GM12878 (cell line): ENCODE data around the gene PRIM1. TPM values are rescaled to one million over a fixed set of nuclear protein-coding genes. Genes with fewer than 3 reads are reported as not detected.

Experiments used
- ATAC-seq: fragments of 200-7000 bp; cut with Tn5 transposase; 3 replicates; pipeline ENCODE4 v1.9.1; 2020; ENCODE audit warnings: mild to moderate bottlenecking, moderate library complexity
- BruUV-seq: library from RNA; stranded (reverse); fragments of 400-500 nt; replicated peaks from 2 replicates; lab custom pipeline; 2021; lab: Mats Ljungman, UMichigan
- CTCF ChIA-PET: fragments of 300-600 bp; sonication (Branson Sonifier 250); formaldehyde crosslinking; extraction: SDS; loops from one replicate; lab custom pipeline; 2021; ENCODE audit warnings: inconsistent platforms; lab: Yijun Ruan, JAX
- POLR2A ChIA-PET: fragments of 350-600 bp; formaldehyde crosslinking; extraction: SDS; loops from one replicate; lab custom pipeline; 2021; ENCODE audit warnings: inconsistent platforms; lab: Charles Lee
- RAD21 ChIA-PET: fragments of 300-600 bp; sonication (Branson Sonifier 250); formaldehyde crosslinking; loops from one replicate; lab custom pipeline; 2023; ENCODE audit warnings: antibody characterized with exemption; ENCODE audit not compliant: unreplicated experiment; lab: Charles Lee
- SMC1A ChIA-PET: fragments of 300-600 bp; sonication (Branson Sonifier 250); formaldehyde crosslinking; loops from one replicate; lab custom pipeline; 2023; ENCODE audit not compliant: unreplicated experiment, uncharacterized antibody; lab: Charles Lee
- DNase-seq: peaks from one replicate; pipeline ENCODE4 v3.0.0-alpha.2; 2011; ENCODE audit warnings: low read depth, low spot score
- FAIRE-seq: peaks from 3 replicates; lab custom pipeline; 2011; peaks lifted over from hg19 to GRCh38; lab: Jason Lieb, UNC
- H2AFZ ChIP-seq: 2 replicates; pipeline ENCODE4 v1.6.0; 2011; ENCODE audit warnings: low read depth, low read length, control low read depth; ENCODE audit not compliant: control insufficient read depth
- H3K27ac ChIP-seq: 2 replicates; pipeline ENCODE4 v1.5.1; 2011; ENCODE audit warnings: control low read depth; ENCODE audit not compliant: control insufficient read depth, insufficient read depth
- H3K27me3 ChIP-seq, 2 experiments: replicated peaks in 1 of 2; 2 replicates each; pipeline versions ENCODE4 v1.6.0 to v1.6.1; 2011; ENCODE audit warnings: low read length in 1 of 2; ENCODE audit not compliant: control insufficient read depth in 2 of 2, insufficient read depth in 2 of 2
- H3K36me3 ChIP-seq, 2 experiments: 2 replicates each; pipeline ENCODE4 v1.5.1; 2011; ENCODE audit warnings: low read length in 1 of 2; ENCODE audit not compliant: control insufficient read depth in 2 of 2, insufficient read depth in 2 of 2
- H3K4me1 ChIP-seq: 2 replicates; pipeline ENCODE4 v1.6.1; 2011; ENCODE audit warnings: mild to moderate bottlenecking, low read length, moderate library complexity, mixed read lengths; ENCODE audit not compliant: control insufficient read depth, insufficient read depth
- H3K4me2 ChIP-seq: 2 replicates; pipeline ENCODE4 v1.6.0; 2011; ENCODE audit warnings: control low read depth; ENCODE audit not compliant: control insufficient read depth, insufficient read depth
- H3K4me3 ChIP-seq: fragments of 200-600 bp; sonication (generic); 2 replicates; pipeline ENCODE4 v1.5.1; 2016
- H3K79me2 ChIP-seq: 2 replicates; pipeline ENCODE4 v1.6.0; 2011; ENCODE audit warnings: low read length; ENCODE audit not compliant: control insufficient read depth, insufficient read depth
- H3K9ac ChIP-seq: 2 replicates; pipeline ENCODE4 v1.8.0; 2011; ENCODE audit warnings: low read length, control low read depth, mixed read lengths; ENCODE audit not compliant: control insufficient read depth, insufficient read depth
- H3K9me3 ChIP-seq: replicated peaks from 3 replicates; pipeline ENCODE4 v1.5.1; 2011; ENCODE audit warnings: mild to moderate bottlenecking, low read length; ENCODE audit not compliant: control insufficient read depth, insufficient read depth
- H4K20me1 ChIP-seq: 2 replicates; pipeline ENCODE4 v1.6.0; 2011; ENCODE audit not compliant: control insufficient read depth, insufficient read depth
- ATF7 ChIP-seq: fragments of 450-650 bp; IDR thresholded peaks from 2 replicates; pipeline ENCODE4 v1.6.1; 2016; ENCODE audit warnings: low read depth, mild to moderate bottlenecking
- CHD1 ChIP-seq: IDR thresholded peaks from 2 replicates; pipeline ENCODE4 v1.6.1; 2012; ENCODE audit warnings: low read depth, low read length, improper control_type of control experiment
- EP300 ChIP-seq, 2 experiments: fragments of 150-350 bp in 1 of 2; IDR thresholded peaks; 2 replicates each; pipeline ENCODE4 v1.6.1; 2011 to 2012; ENCODE audit warnings: low read depth in 2 of 2, low read length in 2 of 2, borderline replicate concordance in 1 of 2, improper control_type of control experiment in 1 of 2, inconsistent platforms in 1 of 2; ENCODE audit not compliant: control insufficient read depth in 1 of 2
- NFIC ChIP-seq: IDR thresholded peaks from 2 replicates; pipeline ENCODE4 v1.6.1; 2012; ENCODE audit warnings: low read depth, mild to moderate bottlenecking, inconsistent platforms, low read length, moderate library complexity
- NFYA ChIP-seq: IDR thresholded peaks from 2 replicates; pipeline ENCODE4 v1.6.1; 2011; ENCODE audit warnings: low read depth, mild to moderate bottlenecking, low read length, improper control_type of control experiment, borderline replicate concordance
- POU2F2 ChIP-seq: IDR thresholded peaks from 3 replicates; pipeline ENCODE4 v1.6.1; 2011; ENCODE audit warnings: low read depth, mild to moderate bottlenecking, low read length, borderline replicate concordance
- RAD51 ChIP-seq: fragments of 450-650 bp; IDR thresholded peaks from 2 replicates; pipeline ENCODE4 v1.6.1; 2016; ENCODE audit warnings: moderate library complexity, mild to moderate bottlenecking, inconsistent platforms
- SUPT20H ChIP-seq: IDR thresholded peaks from 2 replicates; pipeline ENCODE4 v1.6.1; 2011; ENCODE audit warnings: low read depth, mild to moderate bottlenecking, low read length, moderate library complexity, borderline replicate concordance; ENCODE audit not compliant: control insufficient read depth
- YY1 ChIP-seq: IDR thresholded peaks from 2 replicates; pipeline ENCODE4 v1.6.1; 2011; ENCODE audit warnings: low read depth, mild to moderate bottlenecking, low read length
- ZSCAN29 ChIP-seq: fragments of 450-650 bp; IDR thresholded peaks from 2 replicates; pipeline ENCODE4 v1.6.1; 2017; ENCODE audit warnings: mild to moderate bottlenecking, moderate library complexity
- ZZZ3 ChIP-seq: IDR thresholded peaks from 2 replicates; pipeline ENCODE4 v1.6.1; 2011; ENCODE audit warnings: low read depth; ENCODE audit not compliant: control insufficient read depth, insufficient read length
- WGBS: methylation state at CpG from one replicate; pipeline ENCODE4 v1.1.6; 2016; ENCODE audit warnings: low lambda C conversion rate; ENCODE audit not compliant: insufficient replicate concordance, insufficient coverage; ENCODE audit errors: missing lambda C conversion rate; 5-methylcytosine and 5-hydroxymethylcytosine counted together
- in situ Hi-C: fragments of 300-500 bp; cut with MboI; formaldehyde crosslinking; loops from 9 replicates; pipeline ENCODE4 v1.14.3; 2018; ENCODE audit warnings: mixed read lengths
- intact Hi-C: fragments of 100-400 bp; cut with micrococcal nuclease; formaldehyde crosslinking; loops from one replicate; pipeline ENCODE4 v1.14.2; 2022; ENCODE audit not compliant: unreplicated experiment
- polyA plus RNA-seq, 11 experiments: library from polyadenylated mRNA; depleted of rRNA in 4 of 11; unstranded in 6 of 11; stranded (reverse) in 5 of 11; fragments of >200 nt; fragmentation: Nextera tagmentation in 4 of 11; fragmentation: Illumina TruSeq in 1 of 11; extraction: Ambion mirVana in 4 of 11; extraction: Trizol in 1 of 11; gene quantifications; 1 replicate in 1 of 11; 2 replicates in 10 of 11; pipeline versions ENCODE4 v1.2.1 to v1.2.3, GENCODE V29; 2011 to 2016; ENCODE audit warnings: inconsistent platforms in 2 of 11, missing spikeins in 2 of 11, low read depth in 1 of 11
- total RNA-seq, 4 experiments: library from RNA; depleted of rRNA in 3 of 4; stranded (reverse); fragments of >200 nt in 3 of 4; fragmentation: Illumina TruSeq in 1 of 4; extraction: Trizol in 1 of 4; gene quantifications; 2 replicates each; pipeline versions ENCODE4 v1.2.1 to v1.2.3, GENCODE V29; 2013 to 2021
- TF ChIP-seq, protein P1 (sequence below): fragments of 450-650 bp; IDR thresholded peaks from 2 replicates; pipeline ENCODE4 v1.6.1; 2017; ENCODE audit warnings: mild to moderate bottlenecking, moderate library complexity
- TF ChIP-seq, protein P2 (sequence below): fragments of 450-650 bp; IDR thresholded peaks from 2 replicates; pipeline ENCODE4 v1.6.1; 2017; ENCODE audit warnings: mild to moderate bottlenecking

Gene PRIM1
- total and polyA plus RNA-seq, 10 of the 15 experiments (the other 5 are each of a cell fraction or from before 2014, with no cell fraction given) = 27.1 to 70.6 (median 55.7) TPM

DNA sequence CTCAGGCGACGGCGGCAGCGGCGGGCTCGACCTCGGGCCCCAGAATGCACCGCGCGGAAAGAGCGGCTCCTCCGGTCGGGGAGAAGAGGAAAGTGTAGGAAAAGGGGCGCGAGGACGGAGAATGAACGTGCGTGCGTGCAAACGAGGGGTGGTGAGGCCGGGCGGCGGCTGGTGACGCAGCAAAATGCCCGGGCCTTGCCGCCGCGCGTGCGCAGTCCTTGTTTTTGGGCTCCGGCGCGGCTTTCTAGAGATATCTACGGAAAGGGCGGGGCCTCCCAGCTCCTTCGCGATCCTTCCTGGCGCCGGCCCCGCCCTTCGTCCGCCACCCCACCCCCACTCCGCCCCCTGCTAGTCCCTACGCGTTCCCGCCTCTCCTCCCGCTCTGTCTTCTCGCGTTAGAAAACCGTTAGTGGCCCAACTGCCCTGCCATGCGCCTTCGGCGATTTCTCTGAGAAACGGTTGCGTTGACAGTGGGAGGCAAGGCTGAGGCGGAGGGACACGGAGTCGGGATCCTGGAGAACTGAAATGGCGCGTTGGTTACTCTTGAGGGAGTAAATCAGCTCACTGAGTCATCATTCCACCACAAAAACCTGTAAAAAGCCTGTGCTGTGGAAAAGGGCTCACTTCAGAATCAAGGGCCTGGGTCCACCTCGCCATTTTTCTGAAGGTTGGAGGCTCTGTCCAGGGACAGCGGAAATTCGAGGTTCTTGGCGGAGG, 63.8 kb downstream of the PRIM1 start, which contains the start of gene PTGES3:
Gene PTGES3 (minus strand): TSS at position 156 of the 717 bp plus-strand sequence. CDS start 285 bp downstream, outside the sequence.
- ChIA-PET SMC1A (interaction anchor here (0.6 to 2.9 kb wide), 11 partner anchors 25 to 69 kb away, joined by 3 to 18 read pairs (median 5); partner anchors contain the start of gene NACA), RAD21 (interaction anchor here (0.6 to 9.0 kb wide), 8 partner anchors 29 to 424 kb away, joined by 3 to 176 read pairs (median 4); partner anchors contain the start of genes ATP5F1B, BAZ2A and NACA), POLR2A (interaction anchor here (0.7 to 8.8 kb wide), 14 partner anchors 11 to 66 kb away, joined by 3 to 155 read pairs (median 7); partner anchors contain the start of genes ATP5F1B, BAZ2A and NACA), CTCF (interaction anchor here (1.2 to 1.5 kb wide), 4 partner anchors 34 to 423 kb away, joined by 3 to 6 read pairs (median 4); partner anchors contain the start of gene STAT6)
- Histone ChIP-seq H3K27ac (peak within 1 kb of the TSS; percentile 99), H3K4me2 (peak within 1 kb of the TSS; percentile 87), H3K79me2 (peaks cover 53% of the 10 kb centered on the region), H2AFZ (peak within 1 kb of the TSS; percentile 81), H3K4me1 (no peaks in the 10 kb centered on the region), H3K4me3 (peak within 1 kb of the TSS; percentile 90), H3K27me3 (no peaks in the 10 kb centered on the region), H3K9me3 (no peaks in the 10 kb centered on the region), H4K20me1 (no peaks in the 10 kb centered on the region), H3K9ac (peak within 1 kb of the TSS; percentile 100), H3K36me3 (no peaks in the 10 kb centered on the region)
- BruUV-seq = no TSS peak
- ATAC-seq (peak; percentile 75), FAIRE-seq (peak; percentile 99), DNase-seq (peak; percentile 92)
- 1% methylated on average over 57 of the region's 64 CpGs for WGBS
- intact Hi-C loops = loop anchor here (1.0 to 5.0 kb wide), 6 partner anchors 37 to 571 kb away; partner anchors contain the start of genes NAB2, NACA, PRIM1 and RPL41
- in situ Hi-C loops = no loop called here
- peak in 1 of 2 experiments; percentile 47; a peak in 2 of 4 replicates for TF ChIP-seq EP300 (IDR thresholded peaks at IDR 0.05; ENCODE audit: borderline replicate concordance in 1 of 2, control insufficient read depth in 1 of 2, low read depth in 2 of 2, low read length in 2 of 2)
- TF ChIP-seq NFIC = peak; percentile 47; the same call in 1 of the 2 replicates
- TF ChIP-seq RAD51 = no peak
- no peak for TF ChIP-seq NFYA
- TF ChIP-seq POU2F2 = peak; percentile 82; the same call in 2 of the 3 replicates
- no peak for TF ChIP-seq CHD1
- TF ChIP-seq SUPT20H = no peak
- peak; percentile 48 for TF ChIP-seq ATF7
- TF ChIP-seq, protein P1, sequence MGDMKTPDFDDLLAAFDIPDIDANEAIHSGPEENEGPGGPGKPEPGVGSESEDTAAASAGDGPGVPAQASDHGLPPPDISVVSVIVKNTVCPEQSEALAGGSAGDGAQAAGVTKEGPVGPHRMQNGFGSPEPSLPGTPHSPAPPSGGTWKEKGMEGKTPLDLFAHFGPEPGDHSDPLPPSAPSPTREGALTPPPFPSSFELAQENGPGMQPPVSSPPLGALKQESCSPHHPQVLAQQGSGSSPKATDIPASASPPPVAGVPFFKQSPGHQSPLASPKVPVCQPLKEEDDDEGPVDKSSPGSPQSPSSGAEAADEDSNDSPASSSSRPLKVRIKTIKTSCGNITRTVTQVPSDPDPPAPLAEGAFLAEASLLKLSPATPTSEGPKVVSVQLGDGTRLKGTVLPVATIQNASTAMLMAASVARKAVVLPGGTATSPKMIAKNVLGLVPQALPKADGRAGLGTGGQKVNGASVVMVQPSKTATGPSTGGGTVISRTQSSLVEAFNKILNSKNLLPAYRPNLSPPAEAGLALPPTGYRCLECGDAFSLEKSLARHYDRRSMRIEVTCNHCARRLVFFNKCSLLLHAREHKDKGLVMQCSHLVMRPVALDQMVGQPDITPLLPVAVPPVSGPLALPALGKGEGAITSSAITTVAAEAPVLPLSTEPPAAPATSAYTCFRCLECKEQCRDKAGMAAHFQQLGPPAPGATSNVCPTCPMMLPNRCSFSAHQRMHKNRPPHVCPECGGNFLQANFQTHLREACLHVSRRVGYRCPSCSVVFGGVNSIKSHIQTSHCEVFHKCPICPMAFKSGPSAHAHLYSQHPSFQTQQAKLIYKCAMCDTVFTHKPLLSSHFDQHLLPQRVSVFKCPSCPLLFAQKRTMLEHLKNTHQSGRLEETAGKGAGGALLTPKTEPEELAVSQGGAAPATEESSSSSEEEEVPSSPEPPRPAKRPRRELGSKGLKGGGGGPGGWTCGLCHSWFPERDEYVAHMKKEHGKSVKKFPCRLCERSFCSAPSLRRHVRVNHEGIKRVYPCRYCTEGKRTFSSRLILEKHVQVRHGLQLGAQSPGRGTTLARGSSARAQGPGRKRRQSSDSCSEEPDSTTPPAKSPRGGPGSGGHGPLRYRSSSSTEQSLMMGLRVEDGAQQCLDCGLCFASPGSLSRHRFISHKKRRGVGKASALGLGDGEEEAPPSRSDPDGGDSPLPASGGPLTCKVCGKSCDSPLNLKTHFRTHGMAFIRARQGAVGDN = peak; percentile 83
- TF ChIP-seq, protein P2, sequence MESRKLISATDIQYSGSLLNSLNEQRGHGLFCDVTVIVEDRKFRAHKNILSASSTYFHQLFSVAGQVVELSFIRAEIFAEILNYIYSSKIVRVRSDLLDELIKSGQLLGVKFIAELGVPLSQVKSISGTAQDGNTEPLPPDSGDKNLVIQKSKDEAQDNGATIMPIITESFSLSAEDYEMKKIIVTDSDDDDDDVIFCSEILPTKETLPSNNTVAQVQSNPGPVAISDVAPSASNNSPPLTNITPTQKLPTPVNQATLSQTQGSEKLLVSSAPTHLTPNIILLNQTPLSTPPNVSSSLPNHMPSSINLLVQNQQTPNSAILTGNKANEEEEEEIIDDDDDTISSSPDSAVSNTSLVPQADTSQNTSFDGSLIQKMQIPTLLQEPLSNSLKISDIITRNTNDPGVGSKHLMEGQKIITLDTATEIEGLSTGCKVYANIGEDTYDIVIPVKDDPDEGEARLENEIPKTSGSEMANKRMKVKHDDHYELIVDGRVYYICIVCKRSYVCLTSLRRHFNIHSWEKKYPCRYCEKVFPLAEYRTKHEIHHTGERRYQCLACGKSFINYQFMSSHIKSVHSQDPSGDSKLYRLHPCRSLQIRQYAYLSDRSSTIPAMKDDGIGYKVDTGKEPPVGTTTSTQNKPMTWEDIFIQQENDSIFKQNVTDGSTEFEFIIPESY = no peak
- no peak for TF ChIP-seq ZZZ3
- TF ChIP-seq YY1 = peak; percentile 88
- TF ChIP-seq ZSCAN29 = peak; percentile 30; the same call in 1 of the 2 replicates
